Spleen (tissue), 11 donors: ENCODE results near the gene THOC2. TPM values are rescaled to one million over a fixed set of nuclear protein-coding genes. Genes with fewer than 3 reads are reported as not detected.
"Not testable (repeated sequence)": the region's sequence is repeated elsewhere in the genome, so short reads cannot be mapped to it uniquely, and the experiment has no call there.

Experiments used
- DNase-seq: peaks from one replicate; pipeline ENCODE4 v3.0.0-alpha.2; 2020
- H3K27ac ChIP-seq, 8 donors: fragments of 200-600 bp; sonication (generic) in 7 of 8; 1 replicate in 4 of 8; 2 replicates in 4 of 8; pipeline versions ENCODE4 v1.5.0 to v1.8.0; 2016 to 2021; ENCODE audit warnings: inconsistent platforms in 4 of 8, mild to moderate bottlenecking in 4 of 8, moderate library complexity in 1 of 8
- H3K27me3 ChIP-seq, 7 donors: fragments of 200-600 bp; sonication (generic) in 6 of 7; replicated peaks in 1 of 7; 1 replicate in 4 of 7; 2 replicates in 3 of 7; pipeline versions ENCODE4 v1.5.0 to v1.8.0; 2016 to 2021; ENCODE audit warnings: inconsistent platforms in 3 of 7, mild to moderate bottlenecking in 1 of 7
- H3K36me3 ChIP-seq, 6 donors: fragments of 200-600 bp; sonication (generic) in 5 of 6; 1 replicate in 4 of 6; 2 replicates in 2 of 6; pipeline versions ENCODE4 v1.5.0 to v1.8.0; 2016 to 2021; ENCODE audit warnings: inconsistent platforms in 2 of 6
- H3K4me1 ChIP-seq, 6 donors: fragments of 200-600 bp; sonication (generic) in 5 of 6; 1 replicate in 3 of 6; 2 replicates in 3 of 6; pipeline versions ENCODE4 v1.5.0 to v1.8.0; 2016 to 2021; ENCODE audit warnings: inconsistent platforms in 3 of 6
- H3K4me3 ChIP-seq, 8 donors: fragments of 200-600 bp; sonication (generic) in 7 of 8; 1 replicate in 4 of 8; 2 replicates in 4 of 8; pipeline versions ENCODE4 v1.5.0 to v1.8.0; 2016 to 2021; ENCODE audit warnings: inconsistent platforms in 4 of 8, mild to moderate bottlenecking in 4 of 8, moderate library complexity in 2 of 8
- H3K9me3 ChIP-seq, 8 donors: fragments of 200-600 bp; sonication (generic) in 7 of 8; 1 replicate in 4 of 8; 2 replicates in 4 of 8; pipeline versions ENCODE4 v1.5.0 to v1.8.0; 2016 to 2021; ENCODE audit warnings: inconsistent platforms in 4 of 8
- POLR2A ChIP-seq, 3 donors: fragments of 450-650 bp; IDR thresholded peaks; one replicate each; pipeline ENCODE4 v1.5.1; 2017; ENCODE audit warnings: antibody characterized with exemption in 3 of 3, mild to moderate bottlenecking in 1 of 3
- POLR2AphosphoS5 ChIP-seq, 3 donors: sonication (generic); formaldehyde crosslinking; IDR thresholded peaks; one replicate each; pipeline ENCODE4 v1.5.1; 2017; ENCODE audit warnings: antibody characterized with exemption in 3 of 3
- WGBS, 5 donors: extraction: QIAGEN DNeasy Blood & Tissue Kit in 3 of 5; methylation state at CpG; one replicate each; pipeline versions ENCODE4 v1.1.5 to v1.1.7; 2013 to 2018; 5-methylcytosine and 5-hydroxymethylcytosine counted together
- intact Hi-C: fragments of 100-400 bp; cut with DNase I; formaldehyde crosslinking; loops from one replicate; pipeline ENCODE4 v1.15.0; 2023; ENCODE audit warnings: low total_unique reads
- polyA plus RNA-seq, 3 donors: library from polyadenylated mRNA; stranded (reverse); fragments of 200-250 nt; gene quantifications; one replicate each; pipeline ENCODE4 v1.2.1, GENCODE V29; 2013
- total RNA-seq, 7 donors: library from RNA; depleted of rRNA in 3 of 7; stranded (reverse); fragments of >200 nt in 3 of 7; fragmentation: NEBNext Ultra II Directional in 4 of 7; extraction: Animal tissue kit (Norgen Biotek cat#: 25700) in 4 of 7; gene quantifications; one replicate each; pipeline versions ENCODE4 v1.1.0 to v1.2.1, GENCODE V29; 2016 to 2021
- TF ChIP-seq, protein P1 (sequence below), 11 experiments: fragments of 200-600 bp in 7 of 11; fragments of 450-650 bp in 4 of 11; sonication (generic) in 4 of 11; IDR thresholded peaks in 8 of 11; conservative IDR thresholded peaks in 3 of 11; 1 replicate in 7 of 11; 2 replicates in 4 of 11; pipeline versions ENCODE4 v1.4.0 to v1.8.0; 2016 to 2021; ENCODE audit warnings: antibody characterized with exemption in 11 of 11, inconsistent platforms in 4 of 11, mild to moderate bottlenecking in 1 of 11
- donor health status: healthy with polysubstance abuse.
- donor health status: DM: no; HTN: no; CAD: no; lungs with moderate emphysema.
- donor health status: DM: no; HTN: no; CAD: no.
- donor health status: Bipolar disorder and iron deficiency.
- donor health status: healthy.
- donor health status: DM: no; HTN: no; CAD: no.
- donor health status: DM: yes; HTN: yes; CAD: no.

THOC2 gene
- total and polyA plus RNA-seq, 10 donors: 36.4 to 158 (median 77.8) TPM

GRCh38 chrX:123675154-123675553, 57.7 kb downstream of the THOC2 start:
- Histone ChIP-seq H3K4me1 (no peaks in the 10 kb centered on the region), H3K4me3 (no peak overlapping the region), H3K9me3 (peaks cover 0 to 8% (median 0%) of the 10 kb centered on the region in 8 donors), H3K27me3 (no peaks in the 10 kb centered on the region), H3K36me3 (peaks cover 0 to 80% (median 2%) of the 10 kb centered on the region in 6 donors), H3K27ac (no peak overlapping the region)
- TF ChIP-seq POLR2AphosphoS5 (IDR thresholded peaks at IDR 0.05): no peak
- no peak for TF ChIP-seq POLR2A (IDR thresholded peaks at IDR 0.05)
- TF ChIP-seq, protein P1, sequence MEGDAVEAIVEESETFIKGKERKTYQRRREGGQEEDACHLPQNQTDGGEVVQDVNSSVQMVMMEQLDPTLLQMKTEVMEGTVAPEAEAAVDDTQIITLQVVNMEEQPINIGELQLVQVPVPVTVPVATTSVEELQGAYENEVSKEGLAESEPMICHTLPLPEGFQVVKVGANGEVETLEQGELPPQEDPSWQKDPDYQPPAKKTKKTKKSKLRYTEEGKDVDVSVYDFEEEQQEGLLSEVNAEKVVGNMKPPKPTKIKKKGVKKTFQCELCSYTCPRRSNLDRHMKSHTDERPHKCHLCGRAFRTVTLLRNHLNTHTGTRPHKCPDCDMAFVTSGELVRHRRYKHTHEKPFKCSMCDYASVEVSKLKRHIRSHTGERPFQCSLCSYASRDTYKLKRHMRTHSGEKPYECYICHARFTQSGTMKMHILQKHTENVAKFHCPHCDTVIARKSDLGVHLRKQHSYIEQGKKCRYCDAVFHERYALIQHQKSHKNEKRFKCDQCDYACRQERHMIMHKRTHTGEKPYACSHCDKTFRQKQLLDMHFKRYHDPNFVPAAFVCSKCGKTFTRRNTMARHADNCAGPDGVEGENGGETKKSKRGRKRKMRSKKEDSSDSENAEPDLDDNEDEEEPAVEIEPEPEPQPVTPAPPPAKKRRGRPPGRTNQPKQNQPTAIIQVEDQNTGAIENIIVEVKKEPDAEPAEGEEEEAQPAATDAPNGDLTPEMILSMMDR (IDR thresholded peaks at IDR 0.05 in 8 of 11, conservative IDR thresholded peaks at IDR 0.05 in 3 of 11): no peak
- DNase-seq: no peak
- WGBS, 5 donors: 85 to 99% (median 93%) methylated on average over 2 of the region's 2 CpGs
- intact Hi-C loops: no loop called here

GRCh38 chrX:123673813-123674212, 59.0 kb downstream of the THOC2 start:
- Histone ChIP-seq H3K9me3 (peaks cover 0 to 8% (median 0%) of the 10 kb centered on the region in 8 donors), H3K27ac (no peak overlapping the region), H3K27me3 (no peaks in the 10 kb centered on the region), H3K4me1 (no peaks in the 10 kb centered on the region), H3K36me3 (peaks cover 0 to 84% (median 2%) of the 10 kb centered on the region in 6 donors), H3K4me3 (no peak overlapping the region)
- DNase-seq: no peak
- intact Hi-C loops: no loop called here
- TF ChIP-seq POLR2AphosphoS5 (IDR thresholded peaks at IDR 0.05): no peak
- TF ChIP-seq, protein P1 (IDR thresholded peaks at IDR 0.05 in 8 of 11, conservative IDR thresholded peaks at IDR 0.05 in 3 of 11): no peak
- no peak for TF ChIP-seq POLR2A (IDR thresholded peaks at IDR 0.05)
- WGBS, 5 donors: 59 to 100% (median 76%) methylated on average over 1 of the region's 1 CpG

DNA sequence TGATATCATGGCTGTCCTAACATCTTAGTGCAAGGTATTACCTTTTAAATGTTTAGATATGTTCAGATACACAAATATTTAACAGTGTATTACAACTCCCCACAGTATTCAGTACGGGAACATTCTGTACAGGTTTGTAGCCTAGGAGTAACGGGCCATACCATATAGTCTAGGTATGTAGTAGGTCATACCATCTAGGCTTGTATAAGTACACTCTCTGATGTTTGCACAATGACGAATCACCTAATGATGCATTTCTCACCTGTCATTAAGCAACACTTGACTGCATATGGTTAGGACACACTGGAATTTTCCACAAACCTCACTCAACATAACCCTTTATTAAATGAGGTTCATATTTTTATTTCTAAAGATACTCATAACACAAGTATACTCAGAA, 67.7 kb downstream of the THOC2 start:
- TF ChIP-seq POLR2AphosphoS5 (IDR thresholded peaks at IDR 0.05) (no peak), POLR2A (IDR thresholded peaks at IDR 0.05) (no peak)
- TF ChIP-seq, protein P1 (IDR thresholded peaks at IDR 0.05 in 8 of 11, conservative IDR thresholded peaks at IDR 0.05 in 3 of 11): no peak
- Histone ChIP-seq H3K27ac (no peak overlapping the region), H3K4me1 (no peaks in the 10 kb centered on the region), H3K4me3 (no peak overlapping the region), H3K9me3 (peaks cover 0 to 15% (median 0%) of the 10 kb centered on the region in 8 donors), H3K27me3 (no peaks in the 10 kb centered on the region), H3K36me3 (peaks cover 0 to 88% (median 19%) of the 10 kb centered on the region in 6 donors)
- intact Hi-C loops: no loop called here
- 89 to 100% (median 91%) methylated on average over 3 of the region's 3 CpGs for WGBS, 5 donors
- no peak for DNase-seq

DNA sequence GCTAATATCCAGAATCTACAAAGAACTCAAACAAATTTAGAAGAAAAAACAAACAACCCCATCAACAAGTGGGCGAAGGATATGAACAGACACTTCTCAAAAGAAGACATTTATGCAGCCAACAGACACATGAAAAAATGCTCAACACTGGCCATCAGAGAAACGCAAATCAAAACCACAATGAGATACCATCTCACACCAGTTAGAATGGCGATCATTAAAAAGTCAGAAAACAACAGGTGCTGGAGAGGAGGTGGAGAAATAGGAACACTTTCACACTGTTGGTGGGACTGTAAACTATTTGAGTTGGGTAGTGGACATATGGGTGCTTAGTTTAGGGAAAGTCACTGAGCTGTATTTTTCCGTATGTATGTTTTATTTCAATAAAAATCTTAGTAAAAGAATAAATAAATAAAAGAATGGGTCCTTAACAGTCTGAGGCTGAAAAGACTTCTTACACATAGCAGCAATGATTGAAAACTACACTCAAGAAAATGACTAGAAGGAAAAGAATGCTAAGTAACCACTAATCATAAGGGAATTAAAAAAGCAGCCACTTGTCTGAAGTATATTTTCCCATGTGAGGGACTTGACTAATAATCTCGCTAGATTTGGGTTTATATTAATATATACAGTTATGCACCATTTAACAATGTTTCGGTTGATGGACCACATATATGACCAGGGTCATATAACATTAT, 68.2 kb downstream of the THOC2 start:
- H3K4me3 ChIP-seq, H3K27me3 ChIP-seq, DNase-seq, intact Hi-C loops, H3K27ac ChIP-seq, H3K4me1 ChIP-seq: not testable (repeated sequence)
- WGBS, 5 donors: 87 to 98% (median 93%) methylated on average over 6 of the region's 6 CpGs
- peaks cover 0 to 15% (median 0%) of the 10 kb centered on the region in 8 donors for H3K9me3 ChIP-seq
- peaks cover 0 to 90% (median 19%) of the 10 kb centered on the region in 6 donors for H3K36me3 ChIP-seq

DNA sequence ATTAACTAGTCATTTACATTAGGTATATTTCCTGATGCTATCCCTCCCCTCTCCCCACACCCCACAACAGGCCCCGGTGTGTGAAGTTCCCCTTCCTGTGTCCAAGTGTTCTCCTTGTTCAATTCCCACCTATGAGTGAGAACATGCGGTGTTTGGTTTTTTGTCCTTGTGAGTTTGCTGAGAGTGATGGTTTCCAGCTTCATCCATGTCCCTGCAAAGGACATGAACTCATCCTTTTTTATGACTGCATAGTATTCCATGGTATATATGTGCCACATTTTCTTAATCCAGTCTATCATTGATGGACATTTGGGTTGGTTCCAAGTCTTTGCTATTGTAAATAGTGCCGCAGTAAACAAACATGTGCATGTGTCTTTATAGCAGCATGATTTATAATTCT, 69.1 kb downstream of the THOC2 start:
- peaks cover 0 to 15% (median 0%) of the 10 kb centered on the region in 8 donors for H3K9me3 ChIP-seq
- WGBS, 5 donors: 93 to 98% (median 97%) methylated on average over 3 of the region's 3 CpGs
- H3K27ac ChIP-seq, intact Hi-C loops, H3K4me3 ChIP-seq, DNase-seq, H3K4me1 ChIP-seq, H3K27me3 ChIP-seq: not testable (repeated sequence)
- H3K36me3 ChIP-seq: peaks cover 0 to 89% (median 19%) of the 10 kb centered on the region in 6 donors

DNA sequence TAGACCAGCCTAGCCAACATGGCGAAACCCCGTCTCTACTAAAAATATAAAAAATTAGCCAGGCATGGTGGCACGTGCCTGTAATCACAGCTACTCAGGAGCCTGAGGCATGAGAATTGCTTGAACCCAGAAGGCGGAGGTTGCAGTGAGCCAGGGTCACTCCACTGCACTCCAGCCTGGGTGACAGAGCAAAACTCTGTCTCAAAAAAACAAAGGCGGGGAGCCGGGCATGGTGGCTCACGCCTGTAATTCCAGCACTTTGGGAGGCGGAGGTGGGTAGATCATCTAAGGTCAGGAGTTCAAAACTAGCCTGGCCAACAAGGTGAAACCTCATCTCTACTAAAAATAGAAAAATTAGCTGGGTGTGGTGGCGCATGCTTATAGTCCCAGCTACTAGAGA, 76.3 kb downstream of the THOC2 start:
- peaks cover 0 to 30% (median 5%) of the 10 kb centered on the region in 6 donors for H3K36me3 ChIP-seq
- intact Hi-C loops, H3K4me1 ChIP-seq, H3K27ac ChIP-seq, DNase-seq, H3K27me3 ChIP-seq, H3K9me3 ChIP-seq, H3K4me3 ChIP-seq: not testable (repeated sequence)
- WGBS, 5 donors: 90 to 98% (median 97%) methylated on average over 9 of the region's 9 CpGs

DNA sequence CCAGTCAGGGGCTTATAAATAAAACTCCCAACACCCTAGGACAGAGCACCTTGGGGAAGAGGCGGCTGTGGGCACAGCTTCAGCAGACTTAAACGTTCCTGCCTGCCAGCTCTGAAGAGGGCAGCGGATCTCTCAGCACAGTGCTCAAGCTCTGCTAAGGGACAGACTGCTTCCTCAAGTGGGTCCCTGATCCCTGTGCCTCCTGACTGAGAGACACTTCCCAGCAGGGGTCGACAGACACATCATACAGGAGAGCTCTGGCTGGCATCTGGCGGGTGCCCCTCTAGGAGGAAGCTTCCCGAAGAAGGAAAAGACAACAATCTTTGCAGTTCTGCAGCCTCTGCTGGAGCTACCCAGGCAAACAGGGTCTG, 84.1 kb downstream of the THOC2 start:
- DNase-seq, H3K9me3 ChIP-seq, intact Hi-C loops, H3K4me1 ChIP-seq, H3K27me3 ChIP-seq, H3K27ac ChIP-seq, H3K4me3 ChIP-seq: not testable (repeated sequence)
- WGBS, 5 donors: 59 to 100% (median 77%) methylated on average over 2 to 6 of the region's 6 CpGs
- peaks cover 0 to 13% (median 0%) of the 10 kb centered on the region in 6 donors for H3K36me3 ChIP-seq
